GM12801 (cell line): ENCODE results near the gene VSTM2B.

Experiments used
- TF ChIP-seq, protein P1 (sequence below): IDR thresholded peaks from one replicate; pipeline ENCODE4 v1.5.1; 2011; ENCODE audit warnings: control low read depth; ENCODE audit not compliant: insufficient read length; ENCODE audit errors: extremely low read depth

VSTM2B gene

DNA sequence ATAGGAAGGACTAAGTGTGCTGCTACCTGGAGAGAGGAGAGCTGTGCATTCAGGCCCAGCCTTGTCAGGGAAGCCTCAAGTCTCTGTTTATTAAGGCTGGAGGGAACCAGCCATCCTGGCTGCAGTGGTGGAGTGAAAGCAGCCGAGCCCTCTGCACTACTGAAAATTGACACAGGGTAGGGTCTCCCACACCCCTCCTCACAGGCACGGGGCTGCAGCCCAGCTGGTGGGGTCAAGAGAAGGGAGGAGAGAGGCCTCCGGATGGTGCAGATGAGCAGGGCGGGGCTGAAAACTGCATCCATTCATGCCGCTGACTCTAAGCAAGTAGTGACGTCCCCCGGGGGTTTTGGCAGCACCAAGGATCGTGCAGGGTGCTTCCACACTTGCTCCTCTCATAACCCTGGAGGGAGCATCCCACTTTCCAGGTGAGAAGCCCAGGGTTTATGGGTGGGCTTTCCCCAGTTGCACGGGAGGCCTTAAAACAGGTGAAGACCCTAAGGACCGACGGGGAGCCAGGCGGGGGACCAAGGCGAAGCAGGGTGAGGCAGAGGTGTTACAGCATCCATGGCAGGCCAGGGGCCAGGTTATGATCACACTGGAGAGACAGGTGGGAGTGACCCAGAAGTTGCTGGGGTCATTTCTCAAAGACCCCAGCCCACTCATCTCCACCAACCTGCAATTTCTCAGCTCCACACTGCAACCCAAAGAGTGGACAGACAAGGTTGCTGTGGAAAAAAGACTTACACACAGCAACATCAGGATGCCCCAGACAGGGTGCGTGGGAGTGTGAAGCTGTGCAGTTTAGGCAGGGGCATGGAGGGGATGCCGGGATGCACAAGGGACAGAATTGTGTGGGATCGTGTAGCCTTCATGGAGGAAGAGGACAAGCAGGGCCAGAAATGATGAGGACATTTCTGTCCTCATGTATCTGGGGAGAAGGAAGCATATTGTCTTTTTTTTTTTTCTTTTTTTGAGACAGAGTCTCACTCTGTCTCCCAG lies 36.8 kb downstream of the VSTM2B start:
- TF ChIP-seq, protein P1, sequence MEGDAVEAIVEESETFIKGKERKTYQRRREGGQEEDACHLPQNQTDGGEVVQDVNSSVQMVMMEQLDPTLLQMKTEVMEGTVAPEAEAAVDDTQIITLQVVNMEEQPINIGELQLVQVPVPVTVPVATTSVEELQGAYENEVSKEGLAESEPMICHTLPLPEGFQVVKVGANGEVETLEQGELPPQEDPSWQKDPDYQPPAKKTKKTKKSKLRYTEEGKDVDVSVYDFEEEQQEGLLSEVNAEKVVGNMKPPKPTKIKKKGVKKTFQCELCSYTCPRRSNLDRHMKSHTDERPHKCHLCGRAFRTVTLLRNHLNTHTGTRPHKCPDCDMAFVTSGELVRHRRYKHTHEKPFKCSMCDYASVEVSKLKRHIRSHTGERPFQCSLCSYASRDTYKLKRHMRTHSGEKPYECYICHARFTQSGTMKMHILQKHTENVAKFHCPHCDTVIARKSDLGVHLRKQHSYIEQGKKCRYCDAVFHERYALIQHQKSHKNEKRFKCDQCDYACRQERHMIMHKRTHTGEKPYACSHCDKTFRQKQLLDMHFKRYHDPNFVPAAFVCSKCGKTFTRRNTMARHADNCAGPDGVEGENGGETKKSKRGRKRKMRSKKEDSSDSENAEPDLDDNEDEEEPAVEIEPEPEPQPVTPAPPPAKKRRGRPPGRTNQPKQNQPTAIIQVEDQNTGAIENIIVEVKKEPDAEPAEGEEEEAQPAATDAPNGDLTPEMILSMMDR = no peak

DNA sequence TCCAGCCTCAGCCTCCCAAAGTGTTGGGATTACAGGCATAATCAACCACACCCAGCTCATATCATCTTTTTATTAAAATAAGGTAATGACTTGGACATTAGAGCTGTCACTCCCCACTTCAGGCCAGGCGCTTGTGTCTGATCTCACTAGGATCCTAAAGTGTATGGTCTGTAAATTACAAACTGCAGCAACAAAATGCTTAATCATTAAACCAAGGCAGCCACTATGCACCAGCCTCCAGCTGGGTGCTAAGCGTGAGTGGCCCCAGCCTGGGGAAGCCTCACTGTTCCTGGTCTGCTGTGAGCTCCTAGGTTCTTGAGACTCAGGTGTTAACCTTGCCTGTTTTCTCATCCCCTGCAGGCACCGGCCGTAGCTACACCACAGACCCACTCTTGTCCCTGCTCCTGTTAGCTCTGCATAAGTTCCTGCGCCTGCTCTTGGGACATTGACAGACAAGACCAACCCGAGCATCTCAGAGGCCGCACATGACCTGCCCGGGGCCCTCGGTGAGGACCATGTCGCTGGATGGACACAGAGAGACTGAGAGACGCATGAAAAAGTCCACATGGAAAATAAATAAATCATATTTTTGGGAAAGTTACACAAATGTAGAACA lies 37.8 kb downstream of the VSTM2B start:
- TF ChIP-seq, protein P1 = no peak

DNA sequence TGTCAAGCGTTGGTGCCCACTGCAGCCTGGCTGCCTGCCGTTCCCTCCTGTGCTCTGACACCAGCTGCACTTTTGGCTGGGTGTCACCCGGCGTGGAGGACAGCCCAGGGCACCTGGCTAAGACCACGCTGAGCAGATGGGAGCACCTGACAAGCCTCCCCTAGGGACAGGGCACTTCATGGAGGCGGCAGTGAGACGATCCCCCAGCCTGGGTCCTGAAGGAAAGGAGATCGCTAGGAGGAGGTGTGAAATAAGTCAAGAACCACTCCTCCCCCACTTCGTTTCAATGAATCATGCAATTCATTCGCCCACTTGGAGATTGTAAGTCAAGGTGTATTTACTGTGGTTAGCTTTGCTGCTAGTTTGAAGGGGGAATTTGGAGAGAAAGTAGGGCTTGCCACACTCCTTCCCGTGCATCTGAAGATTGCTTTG lies 38.8 kb downstream of the VSTM2B start:
- TF ChIP-seq, protein P1 = no peak

DNA sequence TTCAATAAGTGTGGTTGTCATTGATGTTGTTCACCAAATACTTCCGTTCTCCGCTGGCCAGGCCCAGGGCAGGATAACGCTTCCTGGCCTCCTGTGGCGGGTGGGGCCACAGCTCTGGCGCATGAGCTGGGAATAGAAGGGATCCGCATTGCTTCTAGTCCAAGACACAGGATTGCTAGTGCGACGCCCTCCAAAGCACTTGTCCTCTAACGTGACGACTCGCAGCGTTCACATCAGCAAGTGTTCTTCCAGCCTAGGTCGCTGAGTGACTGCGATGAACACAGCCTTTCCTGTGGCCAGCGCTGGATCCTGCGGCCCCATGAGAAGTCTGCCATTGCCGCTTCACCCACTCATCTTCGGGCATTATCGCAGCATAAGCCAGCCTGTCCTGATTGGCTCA lies 39.4 kb downstream of the VSTM2B start:
- TF ChIP-seq, protein P1 = no peak

GRCh38 chr19:29566496-29567054 lies 40.8 kb downstream of the VSTM2B start:
- TF ChIP-seq, protein P1 = no peak

DNA sequence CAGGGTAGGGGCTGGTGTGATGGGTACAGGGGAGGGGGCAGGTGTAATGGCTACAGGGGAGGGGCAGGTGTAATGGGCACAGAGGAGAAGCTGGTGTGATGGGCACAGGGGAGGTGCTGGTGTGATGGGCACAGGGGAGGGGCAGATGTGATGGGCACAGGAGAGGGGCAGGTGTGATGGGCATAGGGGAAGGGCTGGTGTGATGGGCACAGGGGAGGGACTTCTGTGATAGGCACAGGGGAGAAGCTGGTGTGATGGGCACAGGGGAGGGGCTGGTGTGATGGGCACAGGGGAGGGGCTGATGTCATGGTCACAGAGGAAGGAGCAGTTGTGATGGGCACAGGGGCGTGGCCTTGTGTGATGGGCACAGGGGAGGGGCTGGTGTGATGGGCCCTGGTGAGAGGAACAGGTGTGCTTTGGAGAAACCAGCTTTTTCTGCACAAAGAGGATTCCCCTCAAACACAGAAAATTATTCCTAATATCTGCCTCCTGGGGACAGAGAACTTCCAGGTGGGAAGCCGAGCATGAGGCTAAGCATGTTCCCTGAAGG lies 41.6 kb downstream of the VSTM2B start:
- TF ChIP-seq, protein P1 = no peak
